SK-N-SH (cell line): ENCODE measurements around the gene AAGAB. TPM values are rescaled to one million over a fixed set of nuclear protein-coding genes. Genes with fewer than 3 reads are reported as not detected.

Source experiments
- CTCF ChIA-PET: fragments of 300-600, 350-600 bp; formaldehyde crosslinking; extraction: SDS; loops from one replicate; lab custom pipeline; 2021; lab: Yijun Ruan, JAX
- POLR2A ChIA-PET: fragments of 350-600 bp; sonication (Branson Sonifier 250); formaldehyde crosslinking; extraction: SDS; loops from one replicate; lab custom pipeline; 2020; ENCODE audit warnings: antibody characterized with exemption, inconsistent platforms; lab: Yijun Ruan, JAX
- DNase-seq: peaks from one replicate; pipeline ENCODE4 v3.0.0; 2012
- H2AFZ ChIP-seq: fragments of 200-600 bp; sonication (generic); 2 replicates; pipeline ENCODE4 v1.8.1; 2016; ENCODE audit warnings: antibody characterized with exemption, mild to moderate bottlenecking, low read depth
- H3F3A ChIP-seq: fragments of 200-600 bp; sonication (generic); replicated peaks from 2 replicates; pipeline ENCODE3; 2016; ENCODE audit warnings: antibody characterized with exemption, mild to moderate bottlenecking; ENCODE audit not compliant: insufficient read depth
- H3K27ac ChIP-seq, 2 experiments: fragments of 200-500 bp in 1 of 2; fragments of 200-600 bp in 1 of 2; sonication (Bioruptor generic) in 1 of 2; sonication (generic), shearing (Covaris generic) in 1 of 2; 2 replicates each; pipeline versions ENCODE4 v1.5.1 to v1.6.1; 2014 to 2016; ENCODE audit warnings: low read depth in 2 of 2, inconsistent platforms in 1 of 2, low read length in 1 of 2, mild to moderate bottlenecking in 1 of 2, mixed read lengths in 1 of 2
- H3K27me3 ChIP-seq: fragments of 200-600 bp; sonication (generic), shearing (Covaris generic); 2 replicates; pipeline ENCODE4 v1.6.1; 2016; ENCODE audit warnings: mixed run types; ENCODE audit not compliant: insufficient read depth
- H3K36me3 ChIP-seq, 2 experiments: fragments of 200-500 bp in 1 of 2; fragments of 200-600 bp in 1 of 2; sonication (Bioruptor generic) in 1 of 2; sonication (generic) in 1 of 2; replicated peaks in 1 of 2; 2 replicates each; pipeline versions ENCODE3 to v1.5.1; 2014 to 2016; ENCODE audit warnings: low read length in 1 of 2, mild to moderate bottlenecking in 1 of 2; ENCODE audit not compliant: insufficient read depth in 2 of 2, control insufficient read depth in 1 of 2
- H3K4me1 ChIP-seq, 2 experiments: fragments of 200-500 bp in 1 of 2; fragments of 200-600 bp in 1 of 2; sonication (Bioruptor generic) in 1 of 2; sonication (generic), shearing (Covaris generic) in 1 of 2; 2 replicates each; pipeline versions ENCODE4 v1.5.1 to v1.6.1; 2014 to 2016; ENCODE audit warnings: low read depth in 1 of 2, low read length in 1 of 2, mixed run types in 1 of 2; ENCODE audit not compliant: insufficient read depth in 2 of 2, control insufficient read depth in 1 of 2
- H3K4me2 ChIP-seq: fragments of 200-600 bp; sonication (generic), shearing (Covaris generic); 2 replicates; pipeline ENCODE4 v1.6.1; 2017; ENCODE audit warnings: mixed run types
- H3K4me3 ChIP-seq, 2 experiments: fragments of 200-500 bp in 1 of 2; fragments of 200-600 bp in 1 of 2; sonication (Bioruptor generic) in 1 of 2; sonication (generic), shearing (Covaris generic) in 1 of 2; 2 replicates each; pipeline versions ENCODE4 v1.5.1 to v1.8.1; 2014 to 2016; ENCODE audit warnings: low read depth in 2 of 2, inconsistent platforms in 1 of 2, low read length in 1 of 2, mild to moderate bottlenecking in 1 of 2, mixed read lengths in 1 of 2, moderate library complexity in 1 of 2
- H3K79me2 ChIP-seq: fragments of 200-600 bp; sonication (generic); 2 replicates; pipeline ENCODE4 v1.8.1; 2017; ENCODE audit warnings: mild to moderate bottlenecking; ENCODE audit not compliant: insufficient read depth
- H3K9ac ChIP-seq: fragments of 200-600 bp; sonication (generic); 2 replicates; pipeline ENCODE4 v1.6.1; 2017; ENCODE audit warnings: mixed run types
- H3K9me2 ChIP-seq: fragments of 200-600 bp; sonication (generic); 2 replicates; pipeline ENCODE4 v1.6.1; 2017; ENCODE audit warnings: mixed run types
- H3K9me3 ChIP-seq: fragments of 200-600 bp; sonication (generic); 2 replicates; pipeline ENCODE4 v1.6.1; 2017; ENCODE audit warnings: mixed run types, mild to moderate bottlenecking, moderate library complexity
- H4K20me1 ChIP-seq: fragments of 200-600 bp; sonication (generic); 2 replicates; pipeline ENCODE4 v1.6.1; 2017; ENCODE audit warnings: mild to moderate bottlenecking, mixed run types; ENCODE audit not compliant: insufficient read depth
- CHD2 ChIP-seq: fragments of 150-350 bp; IDR thresholded peaks from 2 replicates; pipeline ENCODE4 v1.6.1; 2018; ENCODE audit warnings: low read length; ENCODE audit not compliant: partially characterized antibody
- CTCF ChIP-seq: fragments of 200-600 bp; sonication (generic); IDR thresholded peaks from 2 replicates; pipeline ENCODE4 v1.6.1; 2017; ENCODE audit warnings: antibody characterized with exemption, mild to moderate bottlenecking, moderate library complexity
- ELF1 ChIP-seq: IDR thresholded peaks from 2 replicates; pipeline ENCODE4 v1.4.0; 2012
- EP300 ChIP-seq, 2 experiments: IDR thresholded peaks; 2 replicates each; pipeline versions ENCODE4 v1.4.0 to v1.6.1; 2012; ENCODE audit warnings: borderline replicate concordance in 1 of 2, low read depth in 1 of 2, low read length in 1 of 2
- FOSL2 ChIP-seq: IDR thresholded peaks from 2 replicates; pipeline ENCODE4 v1.4.0; 2012; ENCODE audit warnings: low read depth, mild to moderate bottlenecking, moderate library complexity, borderline replicate concordance
- FOXM1 ChIP-seq: IDR thresholded peaks from 2 replicates; pipeline ENCODE4 v1.4.0; 2012; ENCODE audit warnings: low read depth, mild to moderate bottlenecking
- GABPA ChIP-seq: IDR thresholded peaks from 2 replicates; pipeline ENCODE4 v1.4.0; 2012; ENCODE audit warnings: low read depth, mild to moderate bottlenecking
- GATA2 ChIP-seq: sonication (generic); formaldehyde crosslinking; IDR thresholded peaks from 2 replicates; pipeline ENCODE4 v1.5.0; 2020; ENCODE audit warnings: mild to moderate bottlenecking, missing genetic modification reagents
- IRF3 ChIP-seq: fragments of 150-350 bp; IDR thresholded peaks from 2 replicates; pipeline ENCODE4 v1.6.1; 2016; ENCODE audit warnings: mild to moderate bottlenecking, low read depth, low read length
- MAX ChIP-seq: IDR thresholded peaks from 2 replicates; pipeline ENCODE4 v1.4.0; 2012; ENCODE audit warnings: low read depth
- MEF2A ChIP-seq: IDR thresholded peaks from 2 replicates; pipeline ENCODE4 v1.4.0; 2012; ENCODE audit warnings: low read depth, borderline replicate concordance
- NFIC ChIP-seq: IDR thresholded peaks from 2 replicates; pipeline ENCODE4 v1.4.0; 2012; ENCODE audit warnings: borderline replicate concordance
- NRF1 ChIP-seq: IDR thresholded peaks from 2 replicates; pipeline ENCODE4 v1.6.1; 2012; ENCODE audit warnings: low read depth, mild to moderate bottlenecking, low read length
- SIN3A ChIP-seq: IDR thresholded peaks from 2 replicates; pipeline ENCODE4 v1.6.1; 2012; ENCODE audit warnings: low read depth, mild to moderate bottlenecking, low read length, moderate library complexity, borderline replicate concordance
- SMC3 ChIP-seq: IDR thresholded peaks from 2 replicates; pipeline ENCODE4 v1.6.1; 2012; ENCODE audit warnings: low read depth, low read length, improper control_type of control experiment
- TAF1 ChIP-seq: IDR thresholded peaks from 2 replicates; pipeline ENCODE4 v1.6.1; 2012; ENCODE audit warnings: low read depth, mild to moderate bottlenecking, low read length, moderate library complexity, borderline replicate concordance
- USF2 ChIP-seq: fragments of 150-350 bp; IDR thresholded peaks from 2 replicates; pipeline ENCODE4 v1.6.1; 2017; ENCODE audit warnings: antibody characterized with exemption, low read length, low read depth, borderline replicate concordance
- WGBS: methylation state at CpG from one replicate; pipeline ENCODE4 v1.1.6; 2017; ENCODE audit warnings: low lambda C conversion rate; 5-methylcytosine and 5-hydroxymethylcytosine counted together
- polyA plus RNA-seq, 3 experiments: library from polyadenylated mRNA; depleted of rRNA; stranded (reverse); fragments of >200 nt; gene quantifications; 2 replicates each; pipeline ENCODE4 v1.2.3, GENCODE V29; 2012

The AAGAB gene
- polyA plus RNA-seq, 1 of the 3 experiments (the other 2 are of a cell fraction), result 24.9 TPM

GRCh38 chr15:67166280-67167009, 88.0 kb downstream of the AAGAB start:
- peaks cover 13 to 20% of the 10 kb centered on the region in 2 experiments for H3K36me3 ChIP-seq
- H3K4me3 ChIP-seq, result no peak overlapping the region
- H3F3A ChIP-seq, result no peaks in the 10 kb centered on the region
- WGBS, result 87% methylated on average over 13 of the region's 13 CpGs
- no peaks in the 10 kb centered on the region for H3K9me3 ChIP-seq
- H3K79me2 ChIP-seq, result peaks cover 31% of the 10 kb centered on the region
- no peak overlapping the region for H3K9ac ChIP-seq
- peaks cover 0 to 13% of the 10 kb centered on the region in 2 experiments; a peak in 2 of 4 replicates for H3K4me1 ChIP-seq
- no peak for DNase-seq
- no peaks in the 10 kb centered on the region for H3K27me3 ChIP-seq
- no peak overlapping the region for H3K4me2 ChIP-seq
- no peaks in the 10 kb centered on the region for H3K9me2 ChIP-seq
- H3K27ac ChIP-seq, result no peak overlapping the region
- CTCF ChIA-PET, result interaction anchor here (1.0 kb wide), 1 partner anchor 22 kb away, joined by 3 read pairs; no protein-coding TSS in a partner anchor
- POLR2A ChIA-PET, result no interaction called here
- TF ChIP-seq NRF1 (no peak), SIN3A (no peak), IRF3 (no peak), MEF2A (no peak), NFIC (no peak), ELF1 (no peak), MAX (no peak), GATA2 (CRISPR knock-in tag) (no peak), USF2 (no peak), EP300 (IDR thresholded peaks at IDR 0.05; ENCODE audit: borderline replicate concordance in 1 of 2, low read depth in 1 of 2, low read length in 1 of 2) (no peak), FOXM1 (no peak), CTCF (no peak), TAF1 (no peak), FOSL2 (no peak), SMC3 (no peak), GABPA (no peak), CHD2 (no peak)
- TF ChIP-seq, all 33 proteins: peak for 0
- Histone ChIP-seq H2AFZ (no peak overlapping the region), H4K20me1 (0 out of 2 replicates have a peak, but pooled peaks cover 5% of the 10 kb centered on the region)
